Activated CD4-positive, alpha-beta T cell treated with anti-CD3 and anti-CD28 coated beads for 24 hours (primary cell): ENCODE data around the gene ZMIZ1.
"Not testable (repeated sequence)": the region's sequence is repeated elsewhere in the genome, so short reads cannot be mapped to it uniquely, and the experiment has no call there.

ENCODE experiments used
- DNase-seq, 2 donors: peaks; one replicate each; pipeline ENCODE4 v3.0.0-alpha.2; 2020; ENCODE audit warnings: low read depth in 2 of 2

The ZMIZ1 gene

GRCh38 chr10:79266543-79267312 is 198.0 kb downstream of the ZMIZ1 start:
- no peak for DNase-seq

GRCh38 chr10:79267499-79267898 is 198.7 kb downstream of the ZMIZ1 start:
- no peak for DNase-seq

- no peak for DNase-seq
Measured at GRCh38 chr10:79268161-79268601, 199.4 kb downstream of the ZMIZ1 start.

DNA sequence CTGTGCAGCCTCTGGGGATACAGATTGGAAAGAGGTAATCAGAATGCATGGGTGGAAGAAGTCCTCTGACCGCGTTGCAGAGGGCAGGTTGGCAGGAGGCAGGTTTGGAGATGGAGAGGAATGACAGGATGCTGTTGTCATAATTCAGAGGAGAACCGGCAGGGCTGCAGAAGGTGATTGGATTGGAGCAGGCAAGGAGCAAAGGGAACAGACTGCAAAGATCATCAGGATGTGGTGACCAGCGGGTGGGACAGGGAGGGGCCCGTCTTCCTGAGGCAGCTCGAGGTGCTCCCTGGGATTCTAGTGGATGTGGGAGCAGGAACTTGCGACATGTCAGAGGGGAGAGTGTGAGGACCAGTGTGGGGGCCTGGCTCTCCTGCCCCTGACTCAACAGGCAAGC is 200.0 kb downstream of the ZMIZ1 start:
- DNase-seq, result no peak

DNA sequence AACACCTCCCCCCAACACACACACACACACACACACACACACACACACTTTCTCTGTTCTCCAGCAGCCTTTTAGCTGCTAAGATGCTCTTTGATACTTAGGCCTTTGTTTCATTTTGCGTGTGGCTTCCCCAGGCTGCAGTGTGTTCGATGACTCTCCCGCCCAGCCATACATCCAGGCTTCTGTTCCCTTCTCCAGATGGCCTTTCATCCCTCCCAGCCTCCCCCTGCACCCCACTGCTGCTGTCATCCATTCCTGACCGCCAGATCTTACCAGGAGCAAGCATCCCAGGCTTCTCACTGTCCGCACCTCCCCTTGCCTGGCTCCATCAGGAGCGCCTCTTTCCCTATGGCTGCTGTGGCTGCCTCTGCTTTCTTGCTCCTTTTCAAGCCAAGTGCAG is 200.7 kb downstream of the ZMIZ1 start:
- no peak for DNase-seq

GRCh38 chr10:79269969-79270368 is 201.2 kb downstream of the ZMIZ1 start:
- no peak for DNase-seq

DNA sequence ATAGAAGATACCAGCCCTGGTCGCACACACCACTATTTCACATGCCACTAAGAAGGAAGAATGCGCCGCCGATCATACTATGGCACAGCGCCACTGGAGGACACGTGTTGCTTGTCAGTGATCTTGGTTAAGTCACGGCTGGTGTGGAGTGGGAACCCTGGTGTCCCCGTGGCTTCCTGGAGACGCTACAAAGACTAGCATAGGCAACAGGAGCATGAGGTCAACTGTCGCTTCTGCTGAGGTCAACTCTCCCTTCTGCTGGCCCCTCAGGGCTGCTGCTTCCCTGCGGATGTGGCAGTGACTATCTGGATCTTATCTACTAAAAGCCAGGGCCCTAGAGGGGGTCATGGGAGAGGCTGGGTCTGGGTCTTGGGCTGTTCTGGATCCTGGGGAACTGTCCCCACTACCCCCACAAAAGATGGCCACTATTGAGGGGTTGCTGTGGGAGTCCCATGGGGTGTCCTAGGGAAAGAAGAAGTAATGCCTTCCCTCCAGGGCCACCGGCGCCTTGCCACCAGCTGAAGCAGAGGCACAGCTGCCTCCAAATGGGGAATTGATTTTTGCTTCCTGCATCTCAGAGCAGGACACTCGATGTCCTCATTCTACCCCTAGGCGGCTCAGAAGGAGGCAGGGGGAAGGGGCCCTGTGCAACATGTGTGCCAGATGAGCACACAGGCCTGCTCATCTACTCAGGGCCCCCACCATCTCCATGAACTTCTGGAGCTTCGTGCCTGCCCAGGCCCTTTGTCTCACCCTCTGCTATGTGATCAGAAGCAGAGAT is 201.9 kb downstream of the ZMIZ1 start:
- DNase-seq, result no peak

GRCh38 chr10:79272353-79272752 is 203.6 kb downstream of the ZMIZ1 start:
- DNase-seq, result no peak

DNA sequence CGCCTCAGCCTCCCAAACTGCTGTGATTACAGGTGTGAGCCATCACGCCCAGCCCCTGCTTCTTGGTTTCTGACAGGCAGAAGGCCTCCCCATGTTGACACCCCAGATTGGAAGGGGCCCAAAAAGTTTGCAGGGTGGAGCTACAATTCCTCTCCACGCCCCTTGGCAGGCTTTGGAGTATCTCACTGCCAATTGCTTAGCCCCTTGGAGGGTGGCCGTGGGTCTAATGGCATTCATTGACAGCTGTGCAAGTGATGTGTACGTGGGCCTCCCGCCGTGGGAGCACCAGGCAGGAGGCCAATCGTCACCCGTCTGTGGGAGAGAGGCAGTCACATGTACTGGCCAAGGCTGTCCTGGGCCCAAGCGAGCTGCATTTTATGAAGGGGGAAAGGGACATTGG is 204.8 kb downstream of the ZMIZ1 start:
- no peak for DNase-seq

- DNase-seq, result no peak
Measured at GRCh38 chr10:79274279-79275104, 205.7 kb downstream of the ZMIZ1 start.

DNA sequence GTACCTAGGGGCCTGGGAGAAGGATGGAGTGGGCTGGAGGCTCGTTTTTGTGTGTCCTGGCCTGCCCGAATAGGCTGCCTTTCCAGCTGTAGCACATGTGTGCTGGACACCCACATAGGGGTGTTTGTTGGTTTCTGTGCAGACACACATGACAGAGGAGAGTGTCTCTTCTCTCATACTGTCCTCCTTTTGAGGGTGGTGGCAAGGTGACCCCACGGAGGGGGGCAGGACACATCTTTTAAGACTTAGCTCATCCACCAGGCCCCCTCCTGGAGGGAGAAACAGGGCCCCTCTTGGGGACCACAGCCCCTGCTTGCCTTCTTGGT is 206.3 kb downstream of the ZMIZ1 start:
- no peak for DNase-seq

DNA sequence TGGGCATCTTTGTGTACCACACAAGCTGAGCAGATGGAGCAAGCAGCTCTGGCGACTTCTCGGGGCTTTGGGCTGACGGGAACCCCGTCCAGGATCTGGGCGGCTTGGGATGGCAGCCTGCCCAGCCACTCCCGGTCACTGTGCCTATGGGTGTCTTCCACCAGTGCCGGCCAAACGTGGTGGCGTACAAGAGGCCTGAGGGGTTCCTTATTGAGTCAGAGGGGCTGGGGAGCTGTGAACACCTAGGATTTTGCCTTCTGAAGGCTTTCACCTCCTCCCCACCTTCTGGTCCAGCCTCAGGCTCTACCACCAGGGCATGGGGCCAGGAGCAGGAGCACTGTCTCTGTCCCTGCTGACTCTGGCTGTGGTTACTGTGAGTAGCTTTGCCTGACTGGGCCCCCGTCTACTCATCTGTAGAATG is 206.7 kb downstream of the ZMIZ1 start:
- no peak for DNase-seq

GRCh38 chr10:79277579-79278269 is 209.0 kb downstream of the ZMIZ1 start:
- no peak for DNase-seq

GRCh38 chr10:79279047-79279446 is 210.3 kb downstream of the ZMIZ1 start:
- not testable (repeated sequence) for DNase-seq

- DNase-seq, result no peak
Measured at GRCh38 chr10:79280956-79281355, 212.2 kb downstream of the ZMIZ1 start.

DNA sequence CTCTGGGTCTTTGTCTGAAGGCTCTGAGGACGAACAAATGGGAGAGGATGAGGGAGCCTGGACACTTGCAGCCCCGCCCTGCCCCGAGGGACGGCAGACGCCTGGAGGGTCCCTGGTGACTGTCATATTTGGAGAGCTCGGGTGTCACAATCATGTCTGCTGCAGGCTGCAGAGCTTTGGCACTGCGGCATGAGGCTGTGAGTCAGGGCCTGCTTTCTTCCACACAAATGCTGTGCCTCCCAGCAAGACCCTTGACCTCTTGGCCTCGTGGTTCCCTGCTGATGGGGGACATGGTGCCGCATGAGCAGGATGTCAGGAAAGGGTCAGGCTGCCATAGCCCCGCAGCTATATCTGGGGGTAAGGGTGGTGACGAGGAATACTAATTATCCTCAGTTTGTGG is 213.6 kb downstream of the ZMIZ1 start:
- no peak for DNase-seq

DNA sequence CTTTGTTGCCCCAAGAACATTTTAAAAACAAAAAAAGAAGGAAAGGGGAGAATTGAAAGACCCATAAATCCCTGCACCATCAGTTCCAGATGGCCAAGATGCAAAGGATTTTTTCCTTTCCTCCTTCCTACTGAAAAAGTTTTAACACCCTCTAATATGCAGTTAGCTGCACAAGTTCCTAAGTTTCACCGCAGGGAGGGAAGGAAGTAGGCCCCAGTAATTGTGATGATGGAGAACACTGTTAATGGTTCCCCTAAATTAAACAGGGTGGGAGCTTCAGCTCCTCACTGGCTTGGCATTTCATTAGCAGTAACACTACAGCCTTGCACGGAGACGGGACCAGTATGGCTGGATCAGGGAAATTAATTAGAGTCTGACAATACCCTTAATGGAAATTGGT is 214.8 kb downstream of the ZMIZ1 start:
- no peak for DNase-seq

DNA sequence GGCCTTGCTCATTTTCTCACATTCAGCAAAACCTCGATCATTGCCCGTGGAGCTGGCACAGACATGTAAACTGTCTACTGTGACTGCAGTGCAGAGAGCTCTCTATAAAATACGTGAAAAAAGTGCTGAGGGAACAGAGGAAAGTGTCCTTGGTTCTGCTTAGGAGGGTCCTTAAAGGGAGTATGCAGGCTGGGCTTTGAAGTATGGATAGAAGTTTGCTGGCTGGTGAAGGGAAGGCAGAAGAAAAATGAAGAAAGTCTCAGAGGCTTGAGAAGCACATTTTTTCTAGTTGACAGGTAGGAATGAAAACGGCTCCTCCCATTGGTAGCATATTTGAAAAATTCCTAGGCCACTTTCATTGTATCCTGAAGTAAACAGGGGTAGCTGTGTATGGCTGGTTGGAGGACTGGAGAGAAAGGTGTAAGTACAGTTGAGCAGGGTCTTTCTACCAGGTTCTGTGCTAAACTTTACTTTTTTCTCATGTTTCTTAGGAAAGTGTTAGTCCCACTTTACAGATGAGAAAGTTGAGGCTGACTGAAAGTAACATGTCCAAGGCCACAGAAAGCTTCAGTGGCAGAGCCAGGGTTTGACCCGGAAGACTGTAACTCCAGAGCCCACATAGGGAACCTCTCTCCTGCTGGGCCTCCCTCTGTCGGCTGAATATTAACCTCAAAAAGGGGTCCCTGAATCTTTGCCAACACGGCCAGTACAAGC is 215.5 kb downstream of the ZMIZ1 start:
- no peak for DNase-seq

DNA sequence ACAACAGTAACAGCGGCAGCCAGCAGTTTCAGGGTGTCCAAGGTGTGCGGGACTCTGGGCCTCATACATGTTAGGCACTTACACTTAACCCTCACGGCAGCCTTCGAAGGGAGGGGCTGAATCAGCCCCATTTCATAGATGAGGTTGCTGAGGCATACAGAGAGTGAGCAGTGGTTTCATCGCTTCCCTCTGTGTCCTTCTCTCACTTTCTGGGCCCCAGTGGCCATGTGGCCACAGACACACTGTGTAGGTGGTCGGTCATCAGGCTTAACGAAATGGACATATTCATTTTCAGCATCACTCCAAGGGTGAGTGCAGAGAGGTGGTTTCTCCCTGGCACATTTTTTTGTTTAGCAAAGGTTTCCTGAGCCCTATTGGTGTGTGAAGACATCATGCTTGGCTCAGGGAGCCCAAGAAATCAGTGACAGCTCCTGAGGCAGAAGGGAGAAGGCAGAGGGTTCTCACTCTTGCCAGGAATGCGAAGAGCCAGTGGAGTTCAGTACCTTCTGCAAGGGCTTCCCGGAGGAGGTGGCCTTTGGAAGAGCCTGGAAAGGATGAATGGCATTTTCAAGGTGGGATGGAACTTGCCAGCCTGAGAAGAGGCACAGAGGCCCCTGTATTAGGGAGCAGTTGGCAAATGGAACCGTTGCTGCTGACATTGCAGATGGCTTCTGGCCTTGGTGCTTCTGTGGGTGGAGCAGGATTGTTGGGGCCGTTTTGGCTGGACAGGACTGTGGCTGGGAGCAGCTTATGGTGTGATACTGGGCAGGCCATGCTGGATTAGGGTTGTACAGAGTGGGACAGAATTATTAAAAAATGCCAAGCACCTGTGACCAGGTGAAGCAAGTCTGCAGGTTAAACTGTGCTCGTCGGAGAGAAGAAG is 216.8 kb downstream of the ZMIZ1 start:
- DNase-seq, result peak in 1 of 2 donors; percentile 15

DNA sequence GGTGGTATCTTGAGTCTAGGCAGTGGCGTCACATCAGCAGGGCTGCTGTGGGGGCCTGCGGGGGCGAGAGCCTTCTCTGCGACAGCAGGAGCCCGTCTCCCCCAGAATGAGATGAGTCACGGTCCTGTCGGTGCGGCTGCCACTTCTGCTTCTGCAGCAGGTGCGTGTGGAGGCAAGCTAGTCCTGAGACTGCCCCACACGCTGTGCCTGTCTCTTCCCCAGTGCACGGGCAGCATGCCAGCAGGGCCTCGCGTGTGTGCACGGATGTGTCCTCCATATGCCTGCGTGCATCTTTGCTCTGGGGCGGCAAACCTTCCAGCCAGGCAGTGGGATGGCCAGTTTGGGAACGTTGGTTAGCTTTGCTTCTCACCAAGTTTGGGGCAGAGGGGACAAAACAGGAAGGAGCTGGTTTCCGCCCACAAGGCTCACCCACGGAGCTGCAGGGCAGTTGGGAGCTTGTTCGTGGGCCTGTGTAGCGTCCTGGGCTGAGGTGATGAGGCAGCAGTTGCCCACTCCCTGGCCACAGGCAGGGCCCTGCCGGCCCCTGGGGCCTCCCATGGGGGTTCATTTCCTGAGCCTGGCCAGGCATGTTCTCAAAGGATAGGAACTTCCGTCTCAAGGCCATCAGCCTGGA is 217.7 kb downstream of the ZMIZ1 start:
- peak; percentile 56 to 63 for DNase-seq
